Body of pancreas (tissue), 4 donors: ENCODE data around the gene MAP1S.

ENCODE experiments used
- POLR2A ChIP-seq, 3 donors: fragments of 450-650 bp; IDR thresholded peaks; one replicate each; pipeline ENCODE4 v1.6.1; 2016; ENCODE audit warnings: antibody characterized with exemption in 3 of 3, mild to moderate bottlenecking in 2 of 3
- TF ChIP-seq, protein P1 (sequence below), 7 experiments: fragments of 450-650 bp in 4 of 7; fragments of 200-600 bp in 3 of 7; sonication (generic) in 3 of 7; IDR thresholded peaks; one replicate each; pipeline ENCODE4 v1.5.1; 2016 to 2019; ENCODE audit warnings: antibody characterized with exemption in 7 of 7

- TF ChIP-seq, protein P1, sequence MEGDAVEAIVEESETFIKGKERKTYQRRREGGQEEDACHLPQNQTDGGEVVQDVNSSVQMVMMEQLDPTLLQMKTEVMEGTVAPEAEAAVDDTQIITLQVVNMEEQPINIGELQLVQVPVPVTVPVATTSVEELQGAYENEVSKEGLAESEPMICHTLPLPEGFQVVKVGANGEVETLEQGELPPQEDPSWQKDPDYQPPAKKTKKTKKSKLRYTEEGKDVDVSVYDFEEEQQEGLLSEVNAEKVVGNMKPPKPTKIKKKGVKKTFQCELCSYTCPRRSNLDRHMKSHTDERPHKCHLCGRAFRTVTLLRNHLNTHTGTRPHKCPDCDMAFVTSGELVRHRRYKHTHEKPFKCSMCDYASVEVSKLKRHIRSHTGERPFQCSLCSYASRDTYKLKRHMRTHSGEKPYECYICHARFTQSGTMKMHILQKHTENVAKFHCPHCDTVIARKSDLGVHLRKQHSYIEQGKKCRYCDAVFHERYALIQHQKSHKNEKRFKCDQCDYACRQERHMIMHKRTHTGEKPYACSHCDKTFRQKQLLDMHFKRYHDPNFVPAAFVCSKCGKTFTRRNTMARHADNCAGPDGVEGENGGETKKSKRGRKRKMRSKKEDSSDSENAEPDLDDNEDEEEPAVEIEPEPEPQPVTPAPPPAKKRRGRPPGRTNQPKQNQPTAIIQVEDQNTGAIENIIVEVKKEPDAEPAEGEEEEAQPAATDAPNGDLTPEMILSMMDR (IDR thresholded peaks at IDR 0.05) = no peak
- TF ChIP-seq POLR2A (IDR thresholded peaks at IDR 0.05) = no peak
Measured at GRCh38 chr19:17716309-17716929, 2.9 kb upstream of the MAP1S start.
